Measurements from ENCODE around the gene RIOK1. TPM values are rescaled to one million over a fixed set of nuclear protein-coding genes. Genes with fewer than 3 reads are reported as not detected.
"Not testable (repeated sequence)": the region's sequence is repeated elsewhere in the genome, so short reads cannot be mapped to it uniquely, and the experiment has no call there.

Gene RIOK1
- total RNA-seq, 1 experiment from 2014 or later: 39.0 TPM

- TF ChIP-seq EZH2 (IDR thresholded peaks at IDR 0.05) (no peak), ATF3 (IDR thresholded peaks at IDR 0.05) (no peak), EGR1 (IDR thresholded peaks at IDR 0.05; ENCODE audit: low read depth) (no peak), ZNF274 (IDR thresholded peaks at IDR 0.05; ENCODE audit: low read depth, low read length) (no peak)
- no peaks in the 10 kb centered on the region for H3K9me3 ChIP-seq (ENCODE audit: control insufficient read depth in 1 of 2, insufficient read depth in 1 of 2, low read depth in 1 of 2, low read length in 2 of 2)
- no peak overlapping the region for H3K4me2 ChIP-seq (ENCODE audit: low read length)
- intact Hi-C loops (cut with micrococcal nuclease): no loop called here
- no peak for ATAC-seq
- RAD21 ChIA-PET (ENCODE audit: low non-redundant PET in 1 of 2, low total read pairs in 2 of 2, uncharacterized antibody in 2 of 2, unreplicated experiment in 2 of 2): no interaction called here
- H3K9me2 ChIP-seq (ENCODE audit: insufficient read depth): no peaks in the 10 kb centered on the region
- POLR2A ChIA-PET: interaction anchor here (1.2 to 1.4 kb wide), 3 partner anchors 16 to 46 kb away, joined by 3 to 4 read pairs (median 3); partner anchors contain the start of genes CAGE1 and RIOK1
- no peak overlapping the region for H2AFZ ChIP-seq (ENCODE audit: low read depth, low read length, poor library complexity, severe bottlenecking)
- no peak for DNase-seq (ENCODE audit: low read depth, low spot score)
- no TSS peak for BruUV-seq (replicated peaks)
- H3K79me2 ChIP-seq (ENCODE audit: insufficient read depth, low read length): no peaks in the 10 kb centered on the region
- H3K27me3 ChIP-seq (ENCODE audit: insufficient read depth, low read length): no peaks in the 10 kb centered on the region
- no peak overlapping the region for H3K9ac ChIP-seq (ENCODE audit: low read length)
- H3K27ac ChIP-seq (ENCODE audit: low read depth, low read length): no peak overlapping the region
- peaks cover 6 to 23% of the 10 kb centered on the region in 2 experiments; a peak in 3 of 4 replicates for H3K4me1 ChIP-seq (ENCODE audit: control insufficient read depth in 1 of 2, insufficient read depth in 2 of 2, low read length in 2 of 2)
- H3K36me3 ChIP-seq (ENCODE audit: control insufficient read depth in 1 of 2, insufficient read depth in 2 of 2, low read length in 2 of 2): no peaks in the 10 kb centered on the region
- no peaks in the 10 kb centered on the region for H4K20me1 ChIP-seq (ENCODE audit: insufficient read depth)
- CTCF ChIA-PET: no interaction called here
- no peak overlapping the region for H3K4me3 ChIP-seq (replicated peaks in 1 of 2; ENCODE audit: low read depth in 1 of 2, low read length in 2 of 2)
Observed at GRCh38 chr6:7343546-7344475, 45.8 kb upstream of the RIOK1 start.

- RAD21 ChIA-PET (ENCODE audit: low non-redundant PET in 1 of 2, low total read pairs in 2 of 2, uncharacterized antibody in 2 of 2, unreplicated experiment in 2 of 2); ATAC-seq; intact Hi-C loops (cut with micrococcal nuclease); H3K36me3 ChIP-seq (ENCODE audit: control insufficient read depth in 1 of 2, insufficient read depth in 2 of 2, low read length in 2 of 2); DNase-seq (ENCODE audit: low read depth, low spot score); H3K4me3 ChIP-seq (replicated peaks in 1 of 2; ENCODE audit: low read depth in 1 of 2, low read length in 2 of 2); H3K9ac ChIP-seq (ENCODE audit: low read length); H4K20me1 ChIP-seq (ENCODE audit: insufficient read depth); H3K27ac ChIP-seq (ENCODE audit: low read depth, low read length); H3K4me2 ChIP-seq (ENCODE audit: low read length); H3K9me3 ChIP-seq (ENCODE audit: control insufficient read depth in 1 of 2, insufficient read depth in 1 of 2, low read depth in 1 of 2, low read length in 2 of 2); H3K27me3 ChIP-seq (ENCODE audit: insufficient read depth, low read length); H3K9me2 ChIP-seq (ENCODE audit: insufficient read depth); H3K79me2 ChIP-seq (ENCODE audit: insufficient read depth, low read length); H2AFZ ChIP-seq (ENCODE audit: low read depth, low read length, poor library complexity, severe bottlenecking); CTCF ChIA-PET; BruUV-seq (replicated peaks): not testable (repeated sequence)
- peaks cover 6 to 23% of the 10 kb centered on the region in 2 experiments; a peak in 3 of 4 replicates for H3K4me1 ChIP-seq (ENCODE audit: control insufficient read depth in 1 of 2, insufficient read depth in 2 of 2, low read length in 2 of 2)
- POLR2A ChIA-PET: interaction anchor here (1.2 to 1.4 kb wide), 3 partner anchors 17 to 45 kb away, joined by 3 to 4 read pairs (median 3); partner anchors contain the start of genes CAGE1 and RIOK1
- TF ChIP-seq POLR2A (IDR thresholded peaks at IDR 0.05; ENCODE audit: borderline replicate concordance, extremely low read depth, insufficient read depth, insufficient read length): peak; percentile 47
Observed at GRCh38 chr6:7344773-7345450, 44.7 kb upstream of the RIOK1 start.
